Hepatocyte (in vitro differentiated cells): Measurements from ENCODE around the gene SNAPC2.

Source experiments
- CTCF ChIP-seq: fragments of 200-600 bp; sonication (generic); IDR thresholded peaks from 2 replicates; pipeline ENCODE4 v1.5.1; 2016; ENCODE audit warnings: antibody characterized with exemption, mild to moderate bottlenecking; ENCODE audit not compliant: poor library complexity
- EZH2 ChIP-seq: fragments of 200-600 bp; sonication (generic); IDR thresholded peaks from 2 replicates; pipeline ENCODE4 v1.6.1; 2016; ENCODE audit warnings: antibody characterized with exemption, mild to moderate bottlenecking, borderline replicate concordance
- EZH2phosphoT487 ChIP-seq: fragments of 200-600 bp; sonication (generic); IDR thresholded peaks from one replicate; pipeline ENCODE4 v1.6.1; 2018; ENCODE audit warnings: antibody characterized with exemption, mild to moderate bottlenecking, low read depth, moderate library complexity; ENCODE audit not compliant: unreplicated experiment, severe bottlenecking

- no peak for TF ChIP-seq CTCF
- TF ChIP-seq EZH2phosphoT487, result no peak
- no peak for TF ChIP-seq EZH2
Measured at GRCh38 chr19:7921302-7921966, 1.3 kb downstream of the SNAPC2 start.
